ENCODE measurements around the gene FAM83G. TPM values are rescaled to one million over a fixed set of nuclear protein-coding genes. Genes with fewer than 3 reads are reported as not detected.

Gene FAM83G
- total RNA-seq, 1 donor from 2014 or later, result 12.9 TPM

GRCh38 chr17:19013806-19014627, 9.5 kb upstream of the FAM83G start:
- peaks cover 5% of the 10 kb centered on the region for H3K4me1 ChIP-seq (ENCODE audit: insufficient read depth, low read length)
- TF ChIP-seq CTCF (IDR thresholded peaks at IDR 0.05; ENCODE audit: insufficient read depth, low read depth, low read length) (no peak), EZH2 (IDR thresholded peaks at IDR 0.05; ENCODE audit: insufficient read depth, low read length) (no peak)
- H3K27me3 ChIP-seq (ENCODE audit: insufficient read depth, low read length), result peaks cover 3% of the 10 kb centered on the region
- no peaks in the 10 kb centered on the region for H3K79me2 ChIP-seq (ENCODE audit: insufficient read depth, low read length)
- peak overlapping the region; percentile 53 for H3K27ac Mint-ChIP-seq (ENCODE audit: unreplicated experiment)
- no peaks in the 10 kb centered on the region for H3K36me3 Mint-ChIP-seq (ENCODE audit: low read depth, unreplicated experiment)
- H3K4me1 Mint-ChIP-seq (ENCODE audit: low read depth, unreplicated experiment), result peaks cover 10% of the 10 kb centered on the region
- no peak overlapping the region for H3K4me2 ChIP-seq (ENCODE audit: low read length)
- no peaks in the 10 kb centered on the region for H3K9me3 ChIP-seq (ENCODE audit: insufficient read depth, low read depth, low read length)
- no peak overlapping the region for H3K9ac ChIP-seq (ENCODE audit: low read length)
- peaks cover 31% of the 10 kb centered on the region for H3K27me3 Mint-ChIP-seq (ENCODE audit: low read depth, unreplicated experiment)
- H3K4me3 ChIP-seq (ENCODE audit: insufficient read depth, low read depth, low read length), result no peak overlapping the region
- DNase-seq (ENCODE audit: low read depth), result no peak
- no peaks in the 10 kb centered on the region for H3K9me3 Mint-ChIP-seq (ENCODE audit: unreplicated experiment)
- H3K36me3 ChIP-seq (ENCODE audit: insufficient read depth, low read length), result no peaks in the 10 kb centered on the region
- no peak overlapping the region for H3K27ac ChIP-seq (ENCODE audit: low read depth, low read length)
- H2AFZ ChIP-seq (ENCODE audit: low read depth, low read length), result no peak overlapping the region
- no peaks in the 10 kb centered on the region for H4K20me1 ChIP-seq (ENCODE audit: insufficient read depth, low read length)
- no peak overlapping the region for H3K4me3 Mint-ChIP-seq (ENCODE audit: unreplicated experiment)
- no peak for FAIRE-seq

DNA sequence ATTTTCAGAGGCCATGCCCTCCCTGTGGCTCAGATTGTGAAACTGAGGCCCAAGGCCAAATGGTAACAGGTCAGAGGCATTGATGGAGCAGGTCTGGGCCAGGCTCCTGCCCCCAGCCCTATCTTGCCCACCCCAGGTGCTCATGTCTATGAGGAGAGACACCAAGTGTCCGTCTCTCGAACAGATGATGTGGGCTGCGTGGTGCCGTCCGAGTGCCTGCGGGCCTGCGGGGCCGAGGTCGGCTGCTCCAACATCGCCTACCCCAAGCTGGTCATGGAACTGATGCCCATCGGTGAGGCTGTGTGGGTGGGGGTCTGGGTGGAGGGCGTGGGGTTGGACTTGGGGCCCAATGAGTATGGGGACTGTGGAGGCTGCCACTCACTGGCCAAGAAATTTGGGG, 8.7 kb upstream of the FAM83G start:
- H3K79me2 ChIP-seq (ENCODE audit: insufficient read depth, low read length), result no peaks in the 10 kb centered on the region
- FAIRE-seq, result no peak
- no peaks in the 10 kb centered on the region for H4K20me1 ChIP-seq (ENCODE audit: insufficient read depth, low read length)
- H3K27me3 Mint-ChIP-seq (ENCODE audit: low read depth, unreplicated experiment), result peaks cover 26% of the 10 kb centered on the region
- TF ChIP-seq EZH2 (IDR thresholded peaks at IDR 0.05; ENCODE audit: insufficient read depth, low read length), result no peak
- TF ChIP-seq CTCF (IDR thresholded peaks at IDR 0.05; ENCODE audit: insufficient read depth, low read depth, low read length), result no peak
- DNase-seq (ENCODE audit: low read depth), result no peak
- no peak overlapping the region for H3K9ac ChIP-seq (ENCODE audit: low read length)
- peaks cover 10% of the 10 kb centered on the region for H3K4me1 Mint-ChIP-seq (ENCODE audit: low read depth, unreplicated experiment)
- H3K4me1 ChIP-seq (ENCODE audit: insufficient read depth, low read length), result peaks cover 5% of the 10 kb centered on the region
- H3K27ac ChIP-seq (ENCODE audit: low read depth, low read length), result no peak overlapping the region
- H3K27ac Mint-ChIP-seq (ENCODE audit: unreplicated experiment), result no peak overlapping the region
- H3K4me3 ChIP-seq (ENCODE audit: insufficient read depth, low read depth, low read length), result no peak overlapping the region
- no peaks in the 10 kb centered on the region for H3K9me3 Mint-ChIP-seq (ENCODE audit: unreplicated experiment)
- no peak overlapping the region for H3K4me3 Mint-ChIP-seq (ENCODE audit: unreplicated experiment)
- H3K36me3 ChIP-seq (ENCODE audit: insufficient read depth, low read length), result no peaks in the 10 kb centered on the region
- H3K4me2 ChIP-seq (ENCODE audit: low read length), result no peak overlapping the region
- no peaks in the 10 kb centered on the region for H3K27me3 ChIP-seq (ENCODE audit: insufficient read depth, low read length)
- H2AFZ ChIP-seq (ENCODE audit: low read depth, low read length), result no peak overlapping the region
- no peaks in the 10 kb centered on the region for H3K9me3 ChIP-seq (ENCODE audit: insufficient read depth, low read depth, low read length)
- no peaks in the 10 kb centered on the region for H3K36me3 Mint-ChIP-seq (ENCODE audit: low read depth, unreplicated experiment)

All from astrocyte (in vitro differentiated cells and primary cell).